HG03342 (cell line): ENCODE measurements around the gene MUC5AC.
"Not testable (repeated sequence)": the region's sequence is repeated elsewhere in the genome, so short reads cannot be mapped to it uniquely, and the experiment has no call there.

Experiments used
- ATAC-seq: cut with Tn5 transposase; IDR thresholded peaks from one replicate; pipeline ENCODE4 v1.9.1; 2021; ENCODE audit warnings: mild to moderate bottlenecking, moderate library complexity; ENCODE audit not compliant: unreplicated experiment

MUC5AC gene

GRCh38 chr11:1231396-1232020, 73.8 kb downstream of the MUC5AC start:
- no peak for ATAC-seq

- no peak for ATAC-seq
Measured at GRCh38 chr11:1232021-1232882, 74.5 kb downstream of the MUC5AC start.

- no peak for ATAC-seq
Measured at GRCh38 chr11:1232883-1233321, 75.1 kb downstream of the MUC5AC start.

GRCh38 chr11:1233351-1234053, 75.7 kb downstream of the MUC5AC start:
- no peak for ATAC-seq

- ATAC-seq: no peak
Measured at GRCh38 chr11:1234054-1234720, 76.4 kb downstream of the MUC5AC start.

- no peak for ATAC-seq
Measured at GRCh38 chr11:1234771-1235305, 77.1 kb downstream of the MUC5AC start.

- ATAC-seq: no peak
Measured at GRCh38 chr11:1235306-1235900, 77.7 kb downstream of the MUC5AC start.

GRCh38 chr11:1235901-1236315, 78.2 kb downstream of the MUC5AC start:
- no peak for ATAC-seq

- ATAC-seq: no peak
Measured at GRCh38 chr11:1236316-1237127, 78.8 kb downstream of the MUC5AC start.

GRCh38 chr11:1237128-1237580, 79.4 kb downstream of the MUC5AC start:
- ATAC-seq: no peak

- ATAC-seq: no peak
Measured at GRCh38 chr11:1237851-1238250, 80.1 kb downstream of the MUC5AC start.

- ATAC-seq: no peak
Measured at GRCh38 chr11:1238767-1239595, 81.2 kb downstream of the MUC5AC start.

GRCh38 chr11:1239596-1240205, 81.9 kb downstream of the MUC5AC start:
- no peak for ATAC-seq

GRCh38 chr11:1240771-1241170, 83.0 kb downstream of the MUC5AC start:
- ATAC-seq: no peak

GRCh38 chr11:1241706-1242105, 84.0 kb downstream of the MUC5AC start:
- no peak for ATAC-seq

GRCh38 chr11:1242289-1242688, 84.5 kb downstream of the MUC5AC start:
- no peak for ATAC-seq

GRCh38 chr11:1242751-1243150, 85.0 kb downstream of the MUC5AC start:
- ATAC-seq: not testable (repeated sequence)

GRCh38 chr11:1243521-1243920, 85.8 kb downstream of the MUC5AC start:
- ATAC-seq: not testable (repeated sequence)
